Measurements from ENCODE around the gene CLCN1.
"Not testable (repeated sequence)": the region's sequence is repeated elsewhere in the genome, so short reads cannot be mapped to it uniquely, and the experiment has no call there.

CLCN1 gene

GRCh38 chr7:143384661-143385631, 69.0 kb downstream of the CLCN1 start:
- DNase-seq (ENCODE audit: low spot score) = no peak

- DNase-seq (ENCODE audit: low spot score) = peak; percentile 51
Observed at GRCh38 chr7:143385891-143386781, 70.2 kb downstream of the CLCN1 start.

- no peak for DNase-seq (ENCODE audit: low spot score)
Observed at GRCh38 chr7:143387156-143387975, 71.5 kb downstream of the CLCN1 start.

GRCh38 chr7:143388051-143388450, 72.1 kb downstream of the CLCN1 start:
- no peak for DNase-seq (ENCODE audit: low spot score)

- DNase-seq (ENCODE audit: low spot score) = no peak
Observed at GRCh38 chr7:143388491-143389101, 72.7 kb downstream of the CLCN1 start.

GRCh38 chr7:143389316-143390103, 73.6 kb downstream of the CLCN1 start:
- no peak for DNase-seq (ENCODE audit: low spot score)

- DNase-seq (ENCODE audit: low spot score) = no peak
Observed at GRCh38 chr7:143390104-143390772, 74.3 kb downstream of the CLCN1 start.

- no peak for DNase-seq (ENCODE audit: low spot score)
Observed at GRCh38 chr7:143390773-143391317, 74.9 kb downstream of the CLCN1 start.

GRCh38 chr7:143391462-143392404, 75.8 kb downstream of the CLCN1 start:
- DNase-seq (ENCODE audit: low spot score) = no peak

- DNase-seq (ENCODE audit: low spot score) = not testable (repeated sequence)
Observed at GRCh38 chr7:143392427-143392826, 76.5 kb downstream of the CLCN1 start.

GRCh38 chr7:143392875-143393266, 77.0 kb downstream of the CLCN1 start:
- no peak for DNase-seq (ENCODE audit: low spot score)

GRCh38 chr7:143393267-143394041, 77.5 kb downstream of the CLCN1 start:
- DNase-seq (ENCODE audit: low spot score) = no peak

GRCh38 chr7:143394068-143394467, 78.2 kb downstream of the CLCN1 start:
- DNase-seq (ENCODE audit: low spot score) = no peak

GRCh38 chr7:143394777-143395176, 78.9 kb downstream of the CLCN1 start:
- no peak for DNase-seq (ENCODE audit: low spot score)

- no peak for DNase-seq (ENCODE audit: low spot score)
Observed at GRCh38 chr7:143395187-143396149, 79.6 kb downstream of the CLCN1 start.

GRCh38 chr7:143396182-143396581, 80.3 kb downstream of the CLCN1 start:
- DNase-seq (ENCODE audit: low spot score) = no peak

All from CD4-positive, alpha-beta T cell treated with Interleukin-6 at 100 ng/mL for 8 hours (primary cell).